HG03565 (cell line): Measurements from ENCODE around the gene SLC4A11.
A peak's percentile ranks its signal among the peaks of the same experiment; 100 is the strongest.
"Not testable (repeated sequence)": the region's sequence is repeated elsewhere in the genome, so short reads cannot be mapped to it uniquely, and the experiment has no call there.

Experiments used
- ATAC-seq: cut with Tn5 transposase; IDR thresholded peaks from one replicate; pipeline ENCODE4 v1.9.1; 2021; ENCODE audit warnings: mild to moderate bottlenecking, moderate library complexity; ENCODE audit not compliant: unreplicated experiment

Gene SLC4A11

GRCh38 chr20:3229158-3229557 is 9.8 kb downstream of the SLC4A11 start:
- no peak for ATAC-seq

- no peak for ATAC-seq
Observed at GRCh38 chr20:3228750-3229032, 10.3 kb downstream of the SLC4A11 start.

- ATAC-seq: no peak
Observed at GRCh38 chr20:3227936-3228749, 10.8 kb downstream of the SLC4A11 start.

GRCh38 chr20:3227506-3227905 is 11.5 kb downstream of the SLC4A11 start:
- ATAC-seq: no peak

GRCh38 chr20:3226864-3227263 is 12.1 kb downstream of the SLC4A11 start:
- no peak for ATAC-seq

GRCh38 chr20:3226093-3226492 is 12.9 kb downstream of the SLC4A11 start:
- no peak for ATAC-seq

GRCh38 chr20:3224681-3225421 is 14.1 kb downstream of the SLC4A11 start:
- ATAC-seq: no peak

- ATAC-seq: no peak
Observed at GRCh38 chr20:3223994-3224680, 14.9 kb downstream of the SLC4A11 start.

- no peak for ATAC-seq
Observed at GRCh38 chr20:3223651-3223993, 15.4 kb downstream of the SLC4A11 start.

GRCh38 chr20:3222635-3223600 is 16.1 kb downstream of the SLC4A11 start:
- ATAC-seq: peak; percentile 55

GRCh38 chr20:3221398-3222226 is 17.4 kb downstream of the SLC4A11 start:
- ATAC-seq: no peak

- peak; percentile 51 for ATAC-seq
Observed at GRCh38 chr20:3218307-3218988, 20.5 kb downstream of the SLC4A11 start.

GRCh38 chr20:3215359-3215917 is 23.6 kb downstream of the SLC4A11 start:
- not testable (repeated sequence) for ATAC-seq

GRCh38 chr20:3213226-3213625 is 25.8 kb downstream of the SLC4A11 start:
- no peak for ATAC-seq

GRCh38 chr20:3210346-3210745 is 28.6 kb downstream of the SLC4A11 start:
- no peak for ATAC-seq

- no peak for ATAC-seq
Observed at GRCh38 chr20:3209946-3210317, 29.1 kb downstream of the SLC4A11 start.

- no peak for ATAC-seq
Observed at GRCh38 chr20:3209257-3209945, 29.6 kb downstream of the SLC4A11 start, which contains the start of gene ITPA. Gene ITPA (plus strand): TSS chr20:3209498. CDS start chr20:3209552, 54 bp downstream.

GRCh38 chr20:3208786-3209256 is 30.2 kb downstream of the SLC4A11 start:
- ATAC-seq: no peak
